Measurements from ENCODE around the gene PARD3. TPM values are rescaled to one million over a fixed set of nuclear protein-coding genes. Genes with fewer than 3 reads are reported as not detected.

PARD3 gene
- total and polyA plus RNA-seq, 8 donors = 25.6 to 54.5 (median 47.8) TPM

- DNase-seq = no peak
- Histone ChIP-seq H3K9me3 (no peaks in the 10 kb centered on the region), H3K4me3 (no peak overlapping the region), H3K27me3 (no peaks in the 10 kb centered on the region), H3K4me1 (no peaks in the 10 kb centered on the region), H3K27ac (no peak overlapping the region), H3K36me3 (no peaks in the 10 kb centered on the region)
- intact Hi-C loops (cut with DNase I) = no loop called here
- TF ChIP-seq CTCF (IDR thresholded peaks at IDR 0.05) = no peak
- ATAC-seq = no peak
These were observed 680.5 kb downstream of the PARD3 start for GRCh38 chr10:34134602-34135001.

- Histone ChIP-seq H3K36me3 (no peaks in the 10 kb centered on the region), H3K9me3 (no peaks in the 10 kb centered on the region), H3K4me3 (no peak overlapping the region), H3K27ac (no peak overlapping the region), H3K4me1 (no peaks in the 10 kb centered on the region), H3K27me3 (no peaks in the 10 kb centered on the region)
- intact Hi-C loops (cut with DNase I) = no loop called here
- no peak for ATAC-seq
- no peak for TF ChIP-seq CTCF (IDR thresholded peaks at IDR 0.05)
- DNase-seq = no peak
These were observed 681.7 kb downstream of the PARD3 start for GRCh38 chr10:34133406-34133805.

GRCh38 chr10:34131152-34131551 is 683.9 kb downstream of the PARD3 start:
- H3K36me3 ChIP-seq = no peaks in the 10 kb centered on the region
- intact Hi-C loops (cut with DNase I) = no loop called here
- no peaks in the 10 kb centered on the region for H3K27me3 ChIP-seq
- no peaks in the 10 kb centered on the region for H3K9me3 ChIP-seq
- no peak overlapping the region for H3K4me3 ChIP-seq
- H3K4me1 ChIP-seq = no peaks in the 10 kb centered on the region
- TF ChIP-seq CTCF (IDR thresholded peaks at IDR 0.05) = no peak
- no peak overlapping the region for H3K27ac ChIP-seq
- DNase-seq = no peak
- no peak for ATAC-seq

GRCh38 chr10:34127676-34128075 is 687.4 kb downstream of the PARD3 start:
- no peak for ATAC-seq
- no peak for DNase-seq
- Histone ChIP-seq H3K36me3 (no peaks in the 10 kb centered on the region), H3K4me1 (no peaks in the 10 kb centered on the region), H3K27ac (no peak overlapping the region), H3K27me3 (no peaks in the 10 kb centered on the region), H3K4me3 (no peak overlapping the region), H3K9me3 (no peaks in the 10 kb centered on the region)
- no peak for TF ChIP-seq CTCF (IDR thresholded peaks at IDR 0.05)
- intact Hi-C loops (cut with DNase I) = no loop called here

GRCh38 chr10:34126371-34127151 is 688.5 kb downstream of the PARD3 start:
- ATAC-seq (no peak), DNase-seq (no peak)
- H3K9me3 ChIP-seq = no peaks in the 10 kb centered on the region
- H3K4me3 ChIP-seq = no peak overlapping the region
- H3K4me1 ChIP-seq = peaks cover 0 to 6% of the 10 kb centered on the region in 2 donors
- H3K27ac ChIP-seq = no peak overlapping the region
- no peak for TF ChIP-seq CTCF (IDR thresholded peaks at IDR 0.05)
- H3K36me3 ChIP-seq = no peaks in the 10 kb centered on the region
- intact Hi-C loops (cut with DNase I) = no loop called here
- H3K27me3 ChIP-seq = no peaks in the 10 kb centered on the region
